HG03520 (cell line): Measurements from ENCODE around the gene AGAP1.
"Not testable (repeated sequence)": the region's sequence is repeated elsewhere in the genome, so short reads cannot be mapped to it uniquely, and the experiment has no call there.

ENCODE experiments used
- ATAC-seq: cut with Tn5 transposase; IDR thresholded peaks from one replicate; pipeline ENCODE4 v1.9.1; 2021; ENCODE audit warnings: mild to moderate bottlenecking, moderate library complexity; ENCODE audit not compliant: unreplicated experiment

The AGAP1 gene

DNA sequence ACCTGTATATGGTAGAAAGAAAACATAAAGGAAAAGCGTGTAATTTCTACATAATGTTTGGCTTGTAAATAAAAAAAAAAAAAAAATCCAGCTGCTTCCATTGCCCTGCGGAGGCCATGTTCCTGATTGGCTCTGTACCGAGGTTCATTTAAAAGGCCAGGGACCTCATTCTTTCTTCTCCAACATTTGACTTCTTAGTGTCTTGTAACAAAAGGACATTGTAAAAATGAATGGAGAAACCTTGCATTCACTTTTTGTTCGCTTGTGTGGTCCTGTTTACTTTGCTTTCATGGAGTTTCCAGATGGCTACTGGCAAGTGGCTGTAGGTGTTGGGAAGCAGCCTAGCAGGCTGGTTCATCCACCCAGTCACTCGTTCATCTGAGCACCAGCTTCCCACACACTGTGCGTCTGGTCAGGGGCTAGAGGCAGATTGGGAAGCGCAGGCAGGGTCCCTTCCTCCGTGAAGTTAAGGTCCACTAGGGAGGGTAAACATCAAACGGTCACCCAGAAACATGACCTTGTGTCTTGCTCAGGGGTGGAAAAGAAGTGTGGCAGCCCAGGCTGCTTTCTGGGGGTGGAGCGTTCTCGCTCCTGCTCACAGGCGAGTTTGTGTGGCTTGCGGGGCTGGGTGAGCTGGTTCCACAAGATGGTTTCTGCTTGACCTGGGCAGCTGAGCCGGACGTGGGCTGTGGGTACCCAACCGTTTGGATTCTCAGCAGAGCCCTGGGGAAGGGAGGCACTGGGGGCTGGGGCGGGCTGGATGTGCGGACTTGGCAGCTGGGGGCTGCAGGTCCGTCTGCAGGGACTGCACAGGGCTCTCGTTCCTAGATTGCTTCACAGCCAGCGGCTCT lies 260.7 kb downstream of the AGAP1 start:
- ATAC-seq, result no peak

- ATAC-seq, result no peak
Observed at GRCh38 chr2:235756491-235756890, 262.6 kb downstream of the AGAP1 start.

GRCh38 chr2:235757212-235757611 lies 263.4 kb downstream of the AGAP1 start:
- no peak for ATAC-seq

DNA sequence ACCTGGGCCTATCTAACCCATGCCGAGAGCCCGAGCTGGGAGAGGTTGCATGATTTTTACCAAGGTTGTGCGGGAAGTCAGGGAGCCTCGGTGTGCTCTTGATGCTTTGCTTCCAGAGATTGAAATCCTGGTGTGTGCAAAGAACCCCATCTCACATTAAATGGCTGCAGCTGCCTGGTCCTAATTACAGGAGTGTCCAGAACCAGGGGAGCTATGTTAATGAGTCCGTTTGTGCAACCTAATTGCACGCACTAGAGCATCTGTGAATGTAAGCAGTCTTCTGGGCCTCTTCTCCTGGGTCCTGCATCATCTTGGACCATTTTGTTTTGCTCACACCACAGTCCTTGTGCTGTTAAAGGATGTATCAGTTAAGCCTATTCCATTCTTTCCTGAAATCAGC lies 263.8 kb downstream of the AGAP1 start:
- no peak for ATAC-seq

GRCh38 chr2:235762832-235763598 lies 269.2 kb downstream of the AGAP1 start:
- no peak for ATAC-seq

GRCh38 chr2:235763816-235764215 lies 270.0 kb downstream of the AGAP1 start:
- no peak for ATAC-seq

GRCh38 chr2:235764478-235764877 lies 270.6 kb downstream of the AGAP1 start:
- not testable (repeated sequence) for ATAC-seq

GRCh38 chr2:235765181-235765820 lies 271.5 kb downstream of the AGAP1 start:
- no peak for ATAC-seq

- ATAC-seq, result peak; percentile 82
Observed at GRCh38 chr2:235766278-235766677, 272.4 kb downstream of the AGAP1 start.

DNA sequence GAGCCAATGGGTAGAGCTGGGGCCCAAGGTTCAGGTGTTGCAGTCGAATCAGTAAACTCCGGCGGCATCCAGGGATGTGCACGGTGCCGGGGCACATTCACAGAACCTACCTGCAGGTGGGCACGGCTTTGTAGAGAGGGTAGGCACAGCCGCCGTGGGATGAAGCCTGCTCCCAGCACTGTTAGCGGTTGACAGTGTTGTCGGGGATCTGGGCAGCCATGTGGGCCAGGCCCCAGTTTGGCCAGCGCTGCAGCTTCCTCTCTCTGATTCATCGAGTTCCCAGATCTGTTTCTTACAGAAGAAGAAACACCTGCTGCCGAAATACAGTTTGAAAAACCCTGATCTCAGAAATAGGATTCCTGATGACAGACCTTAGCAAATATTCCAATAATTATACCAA lies 274.8 kb downstream of the AGAP1 start:
- no peak for ATAC-seq

DNA sequence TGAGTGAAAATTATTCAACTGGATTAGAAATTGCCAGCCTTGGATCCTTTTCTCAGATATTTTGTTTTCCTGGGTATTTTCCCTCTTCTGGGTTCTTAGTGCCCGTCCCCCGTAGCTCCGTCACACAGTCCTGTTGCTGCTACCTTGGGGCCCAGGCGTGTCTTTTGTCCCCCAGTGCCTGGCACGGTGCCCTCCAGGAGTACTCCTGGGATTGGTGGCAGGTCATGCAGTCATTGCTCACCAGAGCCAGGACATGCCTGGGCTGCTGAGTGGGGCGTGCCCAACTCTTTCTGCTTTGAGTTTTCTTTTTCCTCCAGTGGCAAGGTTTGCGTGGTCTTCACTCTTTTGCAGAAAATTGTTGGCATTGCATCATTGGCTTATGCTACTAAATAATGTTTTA lies 275.2 kb downstream of the AGAP1 start:
- ATAC-seq, result no peak

GRCh38 chr2:235770909-235771820 lies 277.3 kb downstream of the AGAP1 start:
- ATAC-seq, result no peak

DNA sequence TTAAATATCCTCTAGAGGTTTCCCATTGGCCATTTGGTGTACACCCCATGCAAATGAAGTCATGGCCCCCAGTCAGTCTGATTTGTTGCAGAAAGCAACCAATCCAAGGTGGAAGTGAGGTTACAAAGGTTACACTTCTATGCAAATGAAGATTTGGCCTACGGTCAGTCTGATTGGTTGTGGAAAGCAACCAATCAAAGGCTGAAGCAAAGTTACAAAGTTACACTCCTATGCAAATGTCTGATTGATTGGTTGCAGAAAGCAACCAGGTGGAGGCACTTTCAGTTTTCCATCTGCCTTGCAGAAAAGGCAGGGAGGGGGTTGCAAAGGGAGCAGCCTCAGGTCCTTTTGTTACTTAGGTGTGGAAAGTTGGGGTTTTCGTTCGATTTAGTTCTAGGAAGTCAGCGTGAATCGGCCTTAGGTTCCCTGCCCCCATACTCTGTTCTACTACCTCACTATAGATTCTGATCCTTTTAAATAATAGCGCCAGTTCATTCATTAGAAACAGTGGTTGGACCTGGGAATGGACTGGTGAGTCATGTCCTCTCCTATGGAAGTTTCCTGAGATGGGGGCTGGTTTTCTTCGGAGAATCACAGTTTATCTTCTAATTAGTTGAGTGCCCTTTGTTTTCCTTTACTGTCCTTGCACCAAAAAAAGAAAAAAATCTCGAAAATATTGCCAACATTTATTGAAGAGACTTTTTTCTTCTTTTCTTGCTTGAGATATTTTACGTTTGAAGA lies 279.5 kb downstream of the AGAP1 start:
- ATAC-seq, result no peak

DNA sequence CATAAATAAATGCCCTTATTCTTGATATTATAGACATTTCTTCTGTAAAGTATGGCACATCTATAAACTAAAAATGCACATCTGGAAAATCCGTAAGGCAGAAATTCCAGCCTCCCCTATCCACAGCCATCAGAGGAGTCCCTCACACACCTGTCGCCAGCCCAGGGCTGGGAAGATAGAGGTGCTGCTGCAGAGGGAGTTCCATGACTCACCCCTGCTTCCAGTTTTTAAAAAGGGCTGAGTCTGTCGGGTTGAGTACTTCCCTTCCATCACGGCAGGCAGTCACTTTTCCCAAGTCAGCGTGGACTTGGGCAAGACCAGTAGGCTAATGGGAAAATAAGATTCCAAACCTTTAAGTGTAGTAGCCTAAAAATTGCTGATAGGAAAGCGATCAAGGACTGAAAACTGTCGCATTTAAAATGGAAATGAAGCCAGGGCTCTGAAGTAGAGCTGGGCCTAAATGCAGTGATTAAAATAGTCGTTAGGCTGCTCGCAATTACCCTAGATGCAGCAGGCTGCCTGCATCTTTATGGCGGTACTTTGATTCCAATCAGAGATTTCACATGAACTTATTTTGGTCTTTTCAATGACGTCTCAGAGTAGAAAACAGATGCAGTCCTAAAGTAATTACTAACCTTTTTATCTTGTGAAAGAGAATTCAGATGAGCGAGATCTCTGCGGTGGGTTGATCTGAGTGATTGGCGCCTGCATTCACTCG lies 280.5 kb downstream of the AGAP1 start:
- no peak for ATAC-seq

DNA sequence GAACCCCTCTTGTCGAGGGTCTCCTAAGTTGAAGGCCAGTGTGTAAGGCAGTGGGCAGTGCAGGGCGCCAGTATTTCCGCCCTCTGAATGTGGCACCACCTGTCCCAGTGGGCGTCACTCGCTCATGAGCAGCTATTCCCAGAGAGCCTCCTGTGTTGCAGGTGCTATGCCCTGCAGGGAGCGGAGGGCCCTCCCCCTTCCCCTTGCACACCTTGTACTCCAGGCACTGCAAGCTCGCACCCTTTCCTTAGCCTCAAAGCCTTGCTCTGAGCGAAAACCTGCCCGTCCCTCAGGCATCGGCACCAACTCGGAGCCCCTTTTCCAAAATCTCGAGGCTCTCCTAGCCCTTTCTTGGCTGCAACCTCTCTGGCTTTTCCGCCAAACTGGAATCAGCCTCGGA lies 282.7 kb downstream of the AGAP1 start:
- no peak for ATAC-seq

DNA sequence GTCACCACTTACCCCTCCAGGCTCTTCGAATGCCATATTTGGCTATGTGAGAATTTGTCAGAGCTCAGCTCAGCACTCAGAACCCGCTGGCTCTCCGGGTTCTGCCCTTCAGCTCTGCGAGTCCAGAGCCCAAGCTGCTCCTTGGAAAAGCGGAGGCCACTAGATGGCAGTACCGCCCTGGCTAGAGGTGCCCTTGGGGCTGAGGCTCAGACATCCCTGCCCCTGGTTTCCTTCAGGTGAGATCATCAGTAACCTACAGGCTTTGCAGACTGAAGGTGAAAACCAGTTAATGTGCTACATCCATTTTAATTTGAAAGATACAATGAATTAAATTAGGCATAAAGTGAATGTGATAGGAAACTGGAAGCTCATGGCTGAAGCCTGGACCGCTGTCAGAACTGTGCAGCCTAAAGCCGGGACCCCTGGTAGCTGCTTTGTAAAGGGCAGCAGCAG lies 285.6 kb downstream of the AGAP1 start:
- peak; percentile 56 for ATAC-seq

DNA sequence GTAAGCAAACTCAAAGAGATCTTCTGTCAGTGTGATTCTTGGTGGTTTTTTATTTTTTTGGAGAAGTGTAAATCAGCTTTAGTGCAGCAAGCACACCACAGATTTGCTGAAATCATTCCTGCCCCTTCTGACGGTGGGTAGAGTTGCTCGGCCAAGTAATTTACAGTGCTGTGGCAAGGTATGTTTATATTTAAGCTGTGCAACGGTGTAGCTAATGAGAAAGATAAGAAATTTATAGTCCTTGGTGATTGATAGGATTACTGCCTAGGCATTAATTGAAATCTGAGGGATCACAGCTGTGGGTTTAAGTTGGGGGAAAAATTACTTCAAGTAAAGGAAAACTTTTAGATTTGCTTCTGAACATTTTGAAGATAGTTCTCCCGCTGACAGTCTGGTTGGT lies 286.6 kb downstream of the AGAP1 start:
- ATAC-seq, result no peak

DNA sequence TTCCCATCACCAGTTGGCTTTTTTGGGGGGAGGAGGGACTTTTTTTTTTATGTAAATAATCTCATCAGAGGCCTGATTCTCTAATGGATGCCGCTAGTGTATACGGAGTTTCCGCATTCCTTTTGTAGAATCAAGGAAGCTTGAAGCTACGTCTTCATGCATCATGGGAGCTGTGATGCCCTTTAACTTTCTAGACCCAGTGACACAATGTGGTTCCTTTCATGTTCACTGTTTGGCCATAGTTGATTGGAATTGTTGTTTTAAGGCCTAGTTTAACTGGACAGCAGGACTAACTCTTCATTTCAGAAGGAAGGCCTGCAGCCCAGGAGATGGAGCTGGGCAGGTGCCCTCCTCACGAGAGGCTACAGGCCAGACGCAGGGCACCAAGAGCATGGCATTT lies 287.9 kb downstream of the AGAP1 start:
- no peak for ATAC-seq

DNA sequence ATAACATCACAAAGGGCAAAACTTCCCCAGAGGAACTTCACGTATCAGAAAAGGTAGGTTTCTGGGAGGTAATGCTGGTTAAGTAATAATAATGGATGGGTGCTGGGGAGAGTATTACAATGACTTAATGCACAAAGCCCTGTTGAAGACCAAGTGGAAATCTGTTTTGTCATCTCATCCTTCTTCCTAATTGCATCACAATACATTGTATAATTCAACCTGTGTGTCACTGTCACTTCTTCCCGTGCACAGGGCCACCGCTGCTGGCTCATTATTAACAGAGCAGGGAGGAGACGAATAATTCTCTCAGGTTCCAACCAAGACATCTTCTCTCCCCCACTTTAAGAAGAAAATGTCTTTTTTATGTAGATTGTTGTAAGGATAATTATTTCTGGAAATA lies 290.9 kb downstream of the AGAP1 start:
- ATAC-seq, result no peak
